Aorta (tissue), 5 donors: Measurements from ENCODE around the gene ANKRD6. TPM values are rescaled to one million over a fixed set of nuclear protein-coding genes. Genes with fewer than 3 reads are reported as not detected.
A peak's percentile ranks its signal among the peaks of the same experiment; 100 is the strongest.

Source experiments
- ATAC-seq: fragments of 200-7000 bp; cut with Tn5 transposase; one replicate; pipeline ENCODE4 v1.9.1; 2022; ENCODE audit warnings: moderate library complexity; ENCODE audit not compliant: low FRiP score
- DNase-seq, 2 donors: peaks; one replicate each; pipeline ENCODE4 v3.0.0-alpha.2; 2020
- H3K27ac ChIP-seq, 2 donors: one replicate each; pipeline ENCODE4 v1.5.1; 2013; ENCODE audit warnings: low read length in 2 of 2, mild to moderate bottlenecking in 2 of 2, moderate library complexity in 2 of 2, control low read depth in 1 of 2, inconsistent platforms in 1 of 2, low read depth in 1 of 2
- H3K27me3 ChIP-seq, 2 donors: one replicate each; pipeline ENCODE4 v1.6.1; 2013; ENCODE audit warnings: control low read depth in 1 of 2, low read length in 1 of 2, mild to moderate bottlenecking in 1 of 2, moderate library complexity in 1 of 2; ENCODE audit not compliant: insufficient read depth in 2 of 2, control insufficient read depth in 1 of 2
- H3K36me3 ChIP-seq, 2 donors: one replicate each; pipeline ENCODE4 v1.6.1; 2013; ENCODE audit warnings: control low read depth in 1 of 2, low read length in 1 of 2, mild to moderate bottlenecking in 1 of 2; ENCODE audit not compliant: insufficient read depth in 2 of 2, control insufficient read depth in 1 of 2
- H3K4me1 ChIP-seq, 2 donors: one replicate each; pipeline ENCODE4 v1.6.1; 2013; ENCODE audit warnings: low read length in 2 of 2, control low read depth in 1 of 2, mild to moderate bottlenecking in 1 of 2, moderate library complexity in 1 of 2; ENCODE audit not compliant: insufficient read depth in 2 of 2, control insufficient read depth in 1 of 2
- H3K4me3 ChIP-seq, 2 donors: one replicate each; pipeline ENCODE4 v1.5.1; 2013; ENCODE audit warnings: low read length in 2 of 2, control low read depth in 1 of 2, mild to moderate bottlenecking in 1 of 2
- H3K9me3 ChIP-seq: one replicate; pipeline ENCODE4 v1.6.1; 2013; ENCODE audit warnings: mild to moderate bottlenecking, low read length; ENCODE audit not compliant: control insufficient read depth
- WGBS, 2 donors: extraction: QIAGEN DNeasy Blood & Tissue Kit; methylation state at CpG; one replicate each; pipeline ENCODE4 v1.1.7; 2013; 5-methylcytosine and 5-hydroxymethylcytosine counted together
- intact Hi-C, 2 donors: fragments of 100-400 bp; cut with DNase I; formaldehyde crosslinking; loops; one replicate each; pipeline versions ENCODE4 v1.14.2 to v1.15.0; 2022
- polyA plus RNA-seq, 2 donors: library from polyadenylated mRNA; stranded (reverse); fragments of 200-250 nt; gene quantifications; one replicate each; pipeline ENCODE4 v1.2.3, GENCODE V29; 2013
- total RNA-seq, 2 donors: library from RNA; stranded (reverse); fragmentation: NEBNext Ultra II Directional; extraction: Animal tissue kit (Norgen Biotek cat#: 25700); gene quantifications; one replicate each; pipeline ENCODE4 v1.2.1, GENCODE V29; 2021
- donor health status: healthy with polysubstance abuse.
- donor health status: Bipolar disorder and iron deficiency.
- donor health status: DM: no; HTN: no; CAD: no.
- donor health status: DM: no; HTN: no; CAD: no.
- donor health status: DM: yes; HTN: yes; CAD: no.

ANKRD6 gene
- total and polyA plus RNA-seq, 4 donors: 21.4 to 45.9 (median 32.5) TPM

DNA sequence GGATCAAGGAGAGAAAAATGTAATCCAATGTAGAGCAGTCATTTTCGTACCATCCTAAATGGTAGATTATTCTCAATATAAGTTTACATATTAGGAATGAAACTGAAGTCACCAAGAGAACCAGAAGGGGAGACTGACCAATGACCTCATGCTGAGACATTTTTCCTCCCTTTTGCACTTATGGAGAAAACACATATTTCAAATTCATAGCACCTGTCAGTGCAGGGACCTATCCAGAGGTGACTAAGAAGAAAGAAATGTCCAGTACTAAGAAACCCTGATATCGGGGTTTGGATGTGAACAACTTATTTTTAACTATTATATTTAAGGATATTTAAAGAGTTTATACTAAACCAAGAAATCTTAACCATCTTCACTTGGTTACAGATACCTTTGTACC is 222.2 kb downstream of the ANKRD6 start:
- 55 to 58% methylated on average over 2 of the region's 2 CpGs for WGBS, 2 donors
- H3K27me3 ChIP-seq: no peaks in the 10 kb centered on the region
- intact Hi-C loops: no loop called here
- no peak for ATAC-seq
- no peak overlapping the region for H3K4me3 ChIP-seq
- H3K27ac ChIP-seq: no peak overlapping the region
- no peaks in the 10 kb centered on the region for H3K9me3 ChIP-seq
- H3K36me3 ChIP-seq: peaks cover 15% of the 10 kb centered on the region in 2 donors
- no peak for DNase-seq
- H3K4me1 ChIP-seq: no peaks in the 10 kb centered on the region

DNA sequence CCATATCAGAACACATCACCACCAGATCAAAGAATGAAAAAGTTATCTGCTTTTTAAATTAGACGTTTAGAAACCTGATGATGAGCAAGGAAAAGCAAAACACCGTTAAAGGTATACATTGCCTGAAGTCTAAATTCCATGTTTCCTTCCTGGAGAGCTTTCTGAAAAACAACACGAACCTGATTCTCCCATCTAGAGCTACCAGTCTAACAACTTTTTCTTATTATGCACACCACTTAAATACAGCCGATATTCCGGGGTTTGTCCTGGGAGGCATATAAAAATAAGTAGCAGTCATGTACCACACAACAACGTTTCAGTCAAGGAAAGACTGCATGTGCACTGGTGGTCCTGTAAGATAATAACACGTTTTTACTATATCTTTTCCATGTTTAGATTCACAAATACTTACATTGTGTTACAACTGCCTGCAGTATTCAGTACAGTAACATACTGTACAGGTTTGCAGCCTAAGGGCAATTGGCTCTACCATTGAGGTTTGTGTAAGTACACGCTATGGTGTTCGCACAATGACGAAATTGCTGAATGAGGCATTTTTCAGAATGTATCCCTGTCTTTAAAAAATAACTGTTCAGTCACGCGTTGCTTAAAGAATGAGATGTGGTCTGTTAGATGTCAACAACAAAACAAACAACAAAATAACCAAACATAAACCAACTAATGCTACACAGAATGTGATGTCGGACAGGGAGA is 224.7 kb downstream of the ANKRD6 start:
- WGBS, 2 donors: 88 to 90% methylated on average over 13 of the region's 13 CpGs
- H3K27me3 ChIP-seq: no peaks in the 10 kb centered on the region
- H3K36me3 ChIP-seq: peaks cover 14 to 19% of the 10 kb centered on the region in 2 donors
- intact Hi-C loops: no loop called here
- H3K4me1 ChIP-seq: no peaks in the 10 kb centered on the region
- no peaks in the 10 kb centered on the region for H3K9me3 ChIP-seq
- DNase-seq: no peak
- no peak overlapping the region for H3K4me3 ChIP-seq
- H3K27ac ChIP-seq: no peak overlapping the region
- ATAC-seq: no peak

DNA sequence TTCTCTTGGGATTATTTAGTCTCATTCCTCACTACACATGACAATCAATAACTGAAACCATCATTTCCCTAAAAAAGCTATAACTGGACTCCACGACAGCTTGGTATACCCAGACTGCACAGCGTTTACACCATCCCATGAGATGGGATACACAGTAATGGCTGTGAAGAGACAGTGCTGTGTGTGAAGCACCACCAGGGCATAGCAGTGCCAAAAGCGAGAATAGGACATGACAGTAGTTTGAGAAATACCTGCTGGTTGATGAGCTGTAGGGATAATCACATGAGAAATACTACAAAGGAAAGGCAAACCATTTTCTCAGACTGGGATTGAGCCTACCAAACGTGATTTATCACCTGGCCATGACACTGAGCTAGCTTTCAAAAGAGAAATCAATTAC is 228.0 kb downstream of the ANKRD6 start:
- intact Hi-C loops: no loop called here
- Histone ChIP-seq H3K4me3 (no peak overlapping the region), H3K36me3 (peaks cover 11 to 12% of the 10 kb centered on the region in 2 donors), H3K4me1 (no peaks in the 10 kb centered on the region), H3K9me3 (no peaks in the 10 kb centered on the region), H3K27ac (no peak overlapping the region), H3K27me3 (no peaks in the 10 kb centered on the region)
- 86 to 91% methylated on average over 4 of the region's 4 CpGs for WGBS, 2 donors
- no peak for DNase-seq
- ATAC-seq: no peak

DNA sequence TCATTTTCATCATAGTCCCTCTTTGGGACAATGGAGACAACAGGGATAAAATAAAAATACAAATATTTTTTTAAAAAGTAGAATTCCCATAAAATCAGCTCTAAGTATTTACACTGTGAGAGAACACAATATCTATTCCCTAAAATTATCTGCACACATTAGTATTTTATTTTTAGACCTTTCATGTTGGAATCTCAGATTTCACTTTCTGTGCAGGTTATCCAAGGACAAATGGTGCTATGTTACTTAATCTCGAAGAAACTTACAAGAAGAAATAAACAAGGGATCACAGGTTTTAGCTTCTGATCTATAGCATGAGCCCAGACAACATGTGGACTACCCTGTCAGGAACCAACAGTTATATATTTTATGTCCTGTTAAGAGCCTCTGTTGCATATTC is 228.6 kb downstream of the ANKRD6 start:
- H3K27me3 ChIP-seq: no peaks in the 10 kb centered on the region
- no peak overlapping the region for H3K27ac ChIP-seq
- ATAC-seq: no peak
- H3K9me3 ChIP-seq: no peaks in the 10 kb centered on the region
- no peaks in the 10 kb centered on the region for H3K4me1 ChIP-seq
- H3K4me3 ChIP-seq: no peak overlapping the region
- 36 to 54% methylated on average over 1 of the region's 1 CpG for WGBS, 2 donors
- peaks cover 11 to 12% of the 10 kb centered on the region in 2 donors for H3K36me3 ChIP-seq
- DNase-seq: no peak
- intact Hi-C loops: no loop called here

DNA sequence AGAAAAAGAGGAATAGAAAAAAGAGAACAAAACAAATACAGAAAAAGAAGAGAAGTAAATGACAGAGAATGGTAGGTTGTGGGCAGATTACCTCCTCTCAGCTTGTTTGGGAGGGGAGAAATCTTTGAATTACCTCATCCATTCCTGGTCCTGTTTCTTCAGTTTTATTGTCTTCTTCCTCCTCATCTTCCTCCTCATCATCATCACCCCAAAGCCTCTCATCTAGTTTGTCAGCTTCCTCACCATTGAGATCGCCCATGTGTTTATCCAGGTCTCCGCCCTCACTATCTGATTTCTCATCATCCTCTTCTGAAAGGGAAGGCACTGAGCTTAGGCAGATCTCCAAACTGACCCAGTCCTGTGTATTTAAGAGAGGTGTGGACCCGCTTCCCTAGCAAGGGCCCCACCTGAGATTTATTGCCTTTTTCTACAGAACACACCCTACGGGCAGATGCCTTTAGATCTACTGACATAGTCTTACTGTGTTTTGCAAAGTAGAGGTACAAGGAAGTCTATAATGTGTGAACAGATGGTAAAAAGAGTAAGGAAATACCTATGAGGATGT is 229.8 kb downstream of the ANKRD6 start:
- DNase-seq: no peak
- H3K36me3 ChIP-seq: peaks cover 10 to 11% of the 10 kb centered on the region in 2 donors
- 89 to 97% methylated on average over 4 of the region's 4 CpGs for WGBS, 2 donors

DNA sequence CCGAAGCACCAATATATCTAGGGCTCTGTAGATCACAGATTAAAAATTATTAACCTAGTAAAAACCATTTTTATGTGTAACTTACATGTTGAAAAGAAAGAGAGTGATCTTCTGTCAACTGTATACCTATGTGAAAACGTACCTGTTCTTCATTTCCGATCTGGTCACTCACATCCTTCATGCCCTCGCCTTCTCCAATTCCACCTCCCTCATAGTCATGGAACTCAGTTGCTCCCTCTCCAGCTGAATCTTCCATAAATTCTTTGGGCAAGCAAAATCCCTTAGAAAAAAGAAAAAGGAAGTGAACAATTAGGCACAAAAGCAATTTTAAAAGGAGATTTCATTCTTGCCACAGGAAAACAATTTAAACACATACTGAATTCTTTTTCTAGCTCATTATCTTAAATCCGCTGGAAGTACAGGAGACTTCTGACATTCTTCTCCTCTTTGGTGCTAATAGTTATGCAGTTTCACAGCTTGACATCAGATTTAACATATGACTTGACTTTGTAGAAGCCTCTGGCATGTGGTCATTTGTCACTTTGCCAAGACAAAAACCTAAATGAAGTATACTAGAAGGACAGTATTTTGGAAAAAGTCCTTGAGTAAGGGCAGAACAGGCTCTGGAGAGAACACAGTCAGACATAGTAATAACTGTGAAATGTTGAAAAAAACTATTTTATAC is 235.1 kb downstream of the ANKRD6 start:
- H3K27ac ChIP-seq: no peak overlapping the region

More for the DNA sequence above, 229.8 kb downstream of the ANKRD6 start:
- intact Hi-C loops: no loop called here
- Histone ChIP-seq H3K27me3 (no peaks in the 10 kb centered on the region), H3K9me3 (no peaks in the 10 kb centered on the region), H3K4me1 (no peaks in the 10 kb centered on the region), H3K4me3 (no peak overlapping the region), H3K27ac (no peak overlapping the region)
- no peak for ATAC-seq

DNA sequence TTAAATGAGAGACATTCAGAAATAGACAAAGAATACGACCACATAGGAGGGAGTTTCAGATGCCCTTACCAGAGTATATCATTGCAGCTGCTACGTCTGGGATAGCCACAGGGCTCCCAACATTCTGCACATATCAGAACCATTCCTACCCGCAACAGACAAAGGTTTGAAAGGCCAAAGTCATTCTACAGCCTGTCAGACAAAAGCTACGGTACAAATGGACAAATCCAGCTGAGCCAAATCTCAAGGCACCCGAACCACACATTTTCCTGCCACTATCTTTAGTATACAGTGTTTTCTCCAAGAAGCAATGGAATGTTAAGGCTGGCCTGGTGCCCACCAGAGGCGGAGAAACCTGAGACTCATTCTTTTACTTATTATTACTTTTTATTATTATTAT is 236.1 kb downstream of the ANKRD6 start:
- no peaks in the 10 kb centered on the region for H3K27me3 ChIP-seq
- WGBS, 2 donors: 6 to 8% methylated on average over 6 of the region's 6 CpGs
- no peak for ATAC-seq
- intact Hi-C loops: no loop called here
- peaks cover 0 to 4% of the 10 kb centered on the region in 2 donors for H3K4me1 ChIP-seq
- no peak overlapping the region for H3K4me3 ChIP-seq
- peaks cover 0 to 4% of the 10 kb centered on the region in 2 donors for H3K36me3 ChIP-seq
- H3K27ac ChIP-seq: peak overlapping the region in 1 of 2 donors; percentile 32
- no peaks in the 10 kb centered on the region for H3K9me3 ChIP-seq
- no peak for DNase-seq

More for the DNA sequence above, 235.1 kb downstream of the ANKRD6 start:
- H3K27me3 ChIP-seq: no peaks in the 10 kb centered on the region
- intact Hi-C loops: no loop called here
- 48 to 57% methylated on average over 5 of the region's 5 CpGs for WGBS, 2 donors
- H3K36me3 ChIP-seq: peaks cover 0 to 3% of the 10 kb centered on the region in 2 donors
- DNase-seq: no peak
- peaks cover 0 to 4% of the 10 kb centered on the region in 2 donors for H3K4me1 ChIP-seq
- H3K9me3 ChIP-seq: no peaks in the 10 kb centered on the region
- no peak overlapping the region for H3K4me3 ChIP-seq
- ATAC-seq: no peak

DNA sequence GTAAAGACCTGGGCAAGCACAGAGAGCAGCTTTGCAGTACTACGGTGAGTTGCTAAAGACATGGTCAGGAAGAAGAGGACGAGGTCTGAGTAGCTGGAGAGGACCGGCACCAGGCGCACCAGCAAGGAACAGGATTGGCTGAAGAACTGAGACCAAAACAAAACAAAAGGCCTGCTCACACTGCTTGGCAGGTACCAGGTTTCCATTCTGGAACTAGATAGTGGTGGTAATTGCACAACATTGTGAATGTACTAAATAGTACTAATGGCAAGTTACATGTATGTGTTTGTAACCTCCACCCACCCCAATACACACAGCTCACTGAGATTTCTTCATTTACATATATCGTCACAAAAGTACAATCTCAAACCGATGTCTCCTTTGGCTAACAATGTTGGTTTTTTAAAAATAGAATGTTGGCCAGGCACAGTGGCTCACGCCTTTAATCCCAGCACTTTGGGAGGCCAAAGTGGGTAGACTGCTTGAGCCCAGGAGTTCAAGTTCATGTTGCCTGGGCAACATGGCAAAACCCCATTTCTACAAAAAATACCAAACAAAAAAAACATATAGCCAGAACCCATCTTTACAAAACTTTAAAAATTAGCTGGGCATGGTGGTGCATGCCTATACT is 238.1 kb downstream of the ANKRD6 start:
- DNase-seq (no peak), ATAC-seq (no peak)
- intact Hi-C loops: no loop called here
- Histone ChIP-seq H3K9me3 (no peaks in the 10 kb centered on the region), H3K27me3 (no peaks in the 10 kb centered on the region), H3K36me3 (peaks cover 0 to 8% of the 10 kb centered on the region in 2 donors), H3K27ac (peak overlapping the region; percentile 1 to 64), H3K4me1 (peaks cover 0 to 5% of the 10 kb centered on the region in 2 donors), H3K4me3 (no peak overlapping the region)
- 18 to 25% methylated on average over 7 of the region's 7 CpGs for whole genome bisulfite sequencing, 2 donors
